ENCODE data around the gene FUT8. TPM values are rescaled to one million over a fixed set of nuclear protein-coding genes. Genes with fewer than 3 reads are reported as not detected.

Gene FUT8
- total RNA-seq, 1 donor = 124 TPM

DNA sequence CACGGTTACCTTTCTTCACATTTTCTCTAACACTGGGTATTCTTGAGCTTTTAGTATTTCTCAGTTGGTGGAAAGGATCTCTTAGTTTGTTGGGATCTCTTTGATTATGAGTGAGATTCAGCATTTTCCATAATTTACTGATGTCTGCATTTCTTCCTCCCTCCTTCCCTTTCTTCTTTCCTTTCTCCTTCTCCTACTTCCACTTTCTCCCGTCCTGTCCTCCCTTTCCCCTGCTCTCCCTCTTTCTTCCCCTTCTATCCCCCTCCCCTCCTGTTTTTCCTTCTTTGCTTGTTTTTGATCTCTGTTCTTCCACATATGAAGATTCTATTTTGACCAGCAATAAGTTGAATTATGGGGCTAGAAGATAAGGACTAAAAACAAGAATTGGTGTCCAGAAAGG is 66.9 kb downstream of the FUT8 start:
- TF ChIP-seq, protein P1, sequence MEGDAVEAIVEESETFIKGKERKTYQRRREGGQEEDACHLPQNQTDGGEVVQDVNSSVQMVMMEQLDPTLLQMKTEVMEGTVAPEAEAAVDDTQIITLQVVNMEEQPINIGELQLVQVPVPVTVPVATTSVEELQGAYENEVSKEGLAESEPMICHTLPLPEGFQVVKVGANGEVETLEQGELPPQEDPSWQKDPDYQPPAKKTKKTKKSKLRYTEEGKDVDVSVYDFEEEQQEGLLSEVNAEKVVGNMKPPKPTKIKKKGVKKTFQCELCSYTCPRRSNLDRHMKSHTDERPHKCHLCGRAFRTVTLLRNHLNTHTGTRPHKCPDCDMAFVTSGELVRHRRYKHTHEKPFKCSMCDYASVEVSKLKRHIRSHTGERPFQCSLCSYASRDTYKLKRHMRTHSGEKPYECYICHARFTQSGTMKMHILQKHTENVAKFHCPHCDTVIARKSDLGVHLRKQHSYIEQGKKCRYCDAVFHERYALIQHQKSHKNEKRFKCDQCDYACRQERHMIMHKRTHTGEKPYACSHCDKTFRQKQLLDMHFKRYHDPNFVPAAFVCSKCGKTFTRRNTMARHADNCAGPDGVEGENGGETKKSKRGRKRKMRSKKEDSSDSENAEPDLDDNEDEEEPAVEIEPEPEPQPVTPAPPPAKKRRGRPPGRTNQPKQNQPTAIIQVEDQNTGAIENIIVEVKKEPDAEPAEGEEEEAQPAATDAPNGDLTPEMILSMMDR (IDR thresholded peaks at IDR 0.05; ENCODE audit: extremely low read depth, low read depth, low read length) = no peak
- Histone ChIP-seq H3K9me3 (ENCODE audit: low read depth, low read length) (no peaks in the 10 kb centered on the region), H3K36me3 (ENCODE audit: insufficient read depth, low read length) (no peaks in the 10 kb centered on the region), H4K20me1 (ENCODE audit: insufficient read depth, low read length) (peaks cover 7% of the 10 kb centered on the region), H2AFZ (ENCODE audit: low read length) (no peak overlapping the region), H3K79me2 (ENCODE audit: insufficient read depth, low read length) (peaks cover 23% of the 10 kb centered on the region), H3K4me3 (ENCODE audit: insufficient read depth, low read length) (no peak overlapping the region), H3K4me1 (ENCODE audit: insufficient read depth, low read length) (peaks cover 9% of the 10 kb centered on the region), H3K4me2 (ENCODE audit: insufficient read depth, low read length) (no peak overlapping the region), H3K27ac (ENCODE audit: low read depth, low read length) (no peak overlapping the region), H3K27me3 (ENCODE audit: insufficient read depth, low read length) (no peaks in the 10 kb centered on the region)
- no peak for DNase-seq (ENCODE audit: insufficient read length, low spot score, missing footprints)

- Histone ChIP-seq H4K20me1 (ENCODE audit: insufficient read depth, low read length) (peaks cover 12% of the 10 kb centered on the region), H3K4me2 (ENCODE audit: insufficient read depth, low read length) (peak overlapping the region; percentile 30), H3K79me2 (ENCODE audit: insufficient read depth, low read length) (peaks cover 32% of the 10 kb centered on the region), H3K9me3 (ENCODE audit: low read depth, low read length) (no peaks in the 10 kb centered on the region), H3K27ac (ENCODE audit: low read depth, low read length) (no peak overlapping the region), H3K36me3 (ENCODE audit: insufficient read depth, low read length) (no peaks in the 10 kb centered on the region), H3K4me3 (ENCODE audit: insufficient read depth, low read length) (no peak overlapping the region), H3K27me3 (ENCODE audit: insufficient read depth, low read length) (no peaks in the 10 kb centered on the region), H3K4me1 (ENCODE audit: insufficient read depth, low read length) (peaks cover 9% of the 10 kb centered on the region), H2AFZ (ENCODE audit: low read length) (peak overlapping the region; percentile 39)
- TF ChIP-seq, protein P1 (IDR thresholded peaks at IDR 0.05; ENCODE audit: extremely low read depth, low read depth, low read length) = no peak
- DNase-seq (ENCODE audit: insufficient read length, low spot score, missing footprints) = no peak
Observed at GRCh38 chr14:65482757-65483438, 70.4 kb downstream of the FUT8 start.

DNA sequence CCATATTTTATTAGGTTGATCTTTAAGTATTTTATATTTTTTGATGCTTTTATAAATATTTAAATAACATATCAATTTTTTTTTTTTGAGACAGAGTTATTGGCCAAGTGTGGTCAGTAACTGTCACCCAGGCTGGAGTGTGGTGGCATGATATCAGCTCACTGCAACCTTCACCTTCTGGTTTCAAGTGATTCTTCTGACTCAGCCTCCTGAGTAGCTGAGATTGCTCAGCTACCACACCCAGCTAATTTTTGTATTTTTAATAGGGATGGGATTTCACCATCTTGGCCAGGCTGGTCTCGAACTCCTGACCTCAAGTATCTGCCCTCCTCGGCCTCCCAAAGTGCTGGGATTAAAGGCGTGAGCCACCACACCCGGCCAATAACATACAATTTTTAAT is 71.1 kb downstream of the FUT8 start:
- TF ChIP-seq, protein P1 (IDR thresholded peaks at IDR 0.05; ENCODE audit: extremely low read depth, low read depth, low read length) = no peak
- Histone ChIP-seq H3K4me3 (ENCODE audit: insufficient read depth, low read length) (no peak overlapping the region), H3K9me3 (ENCODE audit: low read depth, low read length) (no peaks in the 10 kb centered on the region), H2AFZ (ENCODE audit: low read length) (no peak overlapping the region), H3K27ac (ENCODE audit: low read depth, low read length) (no peak overlapping the region), H3K4me2 (ENCODE audit: insufficient read depth, low read length) (no peak overlapping the region), H3K79me2 (ENCODE audit: insufficient read depth, low read length) (peaks cover 39% of the 10 kb centered on the region), H3K27me3 (ENCODE audit: insufficient read depth, low read length) (no peaks in the 10 kb centered on the region), H3K36me3 (ENCODE audit: insufficient read depth, low read length) (no peaks in the 10 kb centered on the region), H4K20me1 (ENCODE audit: insufficient read depth, low read length) (peaks cover 12% of the 10 kb centered on the region), H3K4me1 (ENCODE audit: insufficient read depth, low read length) (peaks cover 9% of the 10 kb centered on the region)
- DNase-seq (ENCODE audit: insufficient read length, low spot score, missing footprints) = no peak

- H2AFZ ChIP-seq (ENCODE audit: low read length) = no peak overlapping the region
- TF ChIP-seq, protein P1 (IDR thresholded peaks at IDR 0.05; ENCODE audit: extremely low read depth, low read depth, low read length) = no peak
- peaks cover 39% of the 10 kb centered on the region for H3K79me2 ChIP-seq (ENCODE audit: insufficient read depth, low read length)
Observed at GRCh38 chr14:65485516-65485915, 73.0 kb downstream of the FUT8 start.

More at GRCh38 chr14:65485516-65485915, 73.0 kb downstream of the FUT8 start:
- H3K4me3 ChIP-seq (ENCODE audit: insufficient read depth, low read length) = no peak overlapping the region
- H3K27me3 ChIP-seq (ENCODE audit: insufficient read depth, low read length) = no peaks in the 10 kb centered on the region
- H3K9me3 ChIP-seq (ENCODE audit: low read depth, low read length) = no peaks in the 10 kb centered on the region
- H3K27ac ChIP-seq (ENCODE audit: low read depth, low read length) = no peak overlapping the region
- H3K4me1 ChIP-seq (ENCODE audit: insufficient read depth, low read length) = peaks cover 4% of the 10 kb centered on the region
- DNase-seq (ENCODE audit: insufficient read length, low spot score, missing footprints) = no peak
- peaks cover 12% of the 10 kb centered on the region for H4K20me1 ChIP-seq (ENCODE audit: insufficient read depth, low read length)
- no peaks in the 10 kb centered on the region for H3K36me3 ChIP-seq (ENCODE audit: insufficient read depth, low read length)
- H3K4me2 ChIP-seq (ENCODE audit: insufficient read depth, low read length) = no peak overlapping the region
